ENCODE results near the gene MICU1. TPM values are rescaled to one million over a fixed set of nuclear protein-coding genes. Genes with fewer than 3 reads are reported as not detected.

Gene MICU1
- total and polyA plus RNA-seq, 2 experiments from 2014 or later = 27.5 to 52.3 TPM

- peak overlapping the region; percentile 99 for H3K27ac Mint-ChIP-seq
- Histone ChIP-seq H3K79me2 (replicated peaks; ENCODE audit: insufficient read depth) (peaks cover 34% of the 10 kb centered on the region), H3K9me2 (ENCODE audit: insufficient read depth) (no peaks in the 10 kb centered on the region), H4K20me1 (replicated peaks; ENCODE audit: insufficient read depth) (no peaks in the 10 kb centered on the region), H3K4me1 (ENCODE audit: insufficient read depth) (peaks cover 12% of the 10 kb centered on the region; the same call in 1 of the 2 replicates), H3K27ac (ENCODE audit: low read depth) (peak overlapping the region; percentile 83), H3F3A (replicated peaks; ENCODE audit: low read depth) (peaks cover 4% of the 10 kb centered on the region), H3K27me3 (ENCODE audit: insufficient read depth) (no peaks in the 10 kb centered on the region), H3K4me3 (peak overlapping the region; percentile 90), H3K36me3 (ENCODE audit: insufficient read depth) (no peaks in the 10 kb centered on the region), H2AFZ (no peak overlapping the region), H3K4me2 (peak overlapping the region; percentile 98)
- peaks cover 30% of the 10 kb centered on the region for H3K4me1 Mint-ChIP-seq
- peaks cover 6% of the 10 kb centered on the region; the same call in 1 of the 3 replicates for H3K36me3 Mint-ChIP-seq (ENCODE audit: low read depth)
- DNase-seq (ENCODE audit: low spot score) (no peak), ATAC-seq (peak; percentile 5)
- H3K4me3 Mint-ChIP-seq = peak overlapping the region; percentile 96
- peaks cover 7% of the 10 kb centered on the region for H3K27me3 Mint-ChIP-seq (ENCODE audit: insufficient read depth, low read depth, poor library complexity)
- H3K9me3 Mint-ChIP-seq = no peaks in the 10 kb centered on the region
- no peak for TF ChIP-seq POLR2AphosphoS5 (IDR thresholded peaks at IDR 0.05; ENCODE audit: low read depth)
These were observed 270.7 kb downstream of the MICU1 start for GRCh38 chr10:72355214-72355555.

DNA sequence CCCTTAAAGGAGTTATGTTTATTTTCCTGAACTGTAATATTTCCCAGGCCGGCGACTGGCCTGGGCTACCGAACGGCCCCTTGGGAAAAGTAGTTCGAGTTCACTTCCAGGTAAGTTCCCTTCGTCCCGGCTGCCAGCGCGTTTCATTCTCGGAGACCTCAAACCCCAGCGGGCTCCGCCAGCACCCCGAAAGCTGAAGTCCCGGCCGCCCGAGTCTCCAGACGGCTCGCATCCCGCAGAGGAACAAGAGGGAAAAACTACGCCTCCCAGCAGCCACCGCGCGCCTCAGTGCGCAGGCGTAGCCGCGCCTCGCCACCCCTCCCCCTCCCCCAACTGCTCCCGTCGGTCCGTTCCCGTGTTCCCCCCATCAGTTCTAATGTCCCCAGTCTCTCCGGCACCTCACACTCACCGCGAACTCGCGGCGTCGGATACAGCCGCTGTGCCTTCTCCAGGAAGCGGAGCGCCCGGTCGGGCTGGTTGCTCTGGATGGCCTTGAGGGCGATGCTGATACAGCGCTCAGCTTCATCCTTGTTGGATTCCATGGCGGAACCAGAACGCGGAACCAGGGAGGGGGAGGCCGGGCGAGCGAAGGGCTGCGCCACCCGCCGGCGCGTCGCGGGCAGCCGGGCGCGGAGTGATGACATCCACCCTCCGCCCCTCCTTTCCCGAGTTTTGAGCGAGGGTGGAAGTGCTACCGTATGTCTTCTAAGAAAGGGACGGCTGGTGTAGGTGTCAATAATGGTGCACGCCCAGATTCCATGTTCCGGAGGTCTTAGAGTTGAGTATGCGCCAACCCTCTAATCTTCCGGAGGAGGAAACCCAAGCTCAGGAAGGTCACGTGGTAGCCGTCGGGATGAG, 271.3 kb downstream of the MICU1 start, which contains the start of gene DNAJB12:
Gene DNAJB12, minus strand, starts transcription at position 564 of the 858 bp plus-strand sequence. Its CDS starts 22 bp downstream, at position 542.
- Histone ChIP-seq H3K9me2 (ENCODE audit: insufficient read depth) (no peaks in the 10 kb centered on the region), H3F3A (replicated peaks; ENCODE audit: low read depth) (peaks cover 4% of the 10 kb centered on the region), H3K4me1 (ENCODE audit: insufficient read depth) (peaks cover 12% of the 10 kb centered on the region; the same call in 1 of the 2 replicates), H3K27ac (ENCODE audit: low read depth) (peak within 1 kb of the TSS; percentile 100), H3K27me3 (ENCODE audit: insufficient read depth) (no peaks in the 10 kb centered on the region), H4K20me1 (replicated peaks; ENCODE audit: insufficient read depth) (no peaks in the 10 kb centered on the region), H3K36me3 (ENCODE audit: insufficient read depth) (no peaks in the 10 kb centered on the region), H3K4me3 (peak within 1 kb of the TSS; percentile 90), H3K79me2 (replicated peaks; ENCODE audit: insufficient read depth) (peaks cover 34% of the 10 kb centered on the region), H2AFZ (peak within 1 kb of the TSS; percentile 92), H3K4me2 (peak within 1 kb of the TSS; percentile 98)
- H3K4me3 Mint-ChIP-seq = peak within 1 kb of the TSS; percentile 96
- peak; percentile 93 for ATAC-seq
- no peaks in the 10 kb centered on the region for H3K9me3 Mint-ChIP-seq
- H3K27me3 Mint-ChIP-seq (ENCODE audit: insufficient read depth, low read depth, poor library complexity) = peaks cover 10% of the 10 kb centered on the region
- peak within 1 kb of the TSS; percentile 99 for H3K27ac Mint-ChIP-seq
- peaks cover 6% of the 10 kb centered on the region; the same call in 1 of the 3 replicates for H3K36me3 Mint-ChIP-seq (ENCODE audit: low read depth)
- peak; percentile 99 for DNase-seq (ENCODE audit: low spot score)
- H3K4me1 Mint-ChIP-seq = peaks cover 30% of the 10 kb centered on the region
- TF ChIP-seq NANOG (IDR thresholded peaks at IDR 0.05; ENCODE audit: borderline replicate concordance) (0 out of 2 replicates have a peak, but pooled peaks have one; percentile 2), POLR2AphosphoS5 (IDR thresholded peaks at IDR 0.05; ENCODE audit: low read depth) (peak; percentile 76; the same call in 1 of the 2 replicates), EZH2phosphoT487 (IDR thresholded peaks at IDR 0.05; ENCODE audit: unreplicated experiment) (no peak), CREB1 (CRISPR knock-in tag; IDR thresholded peaks at IDR 0.05; ENCODE audit: low read depth) (peak; percentile 98), EZH2 (IDR thresholded peaks at IDR 0.05; ENCODE audit: low read depth, unreplicated experiment) (no peak), STAT1 (IDR thresholded peaks at IDR 0.05; ENCODE audit: unreplicated experiment) (no peak)
- TF ChIP-seq, protein P1, sequence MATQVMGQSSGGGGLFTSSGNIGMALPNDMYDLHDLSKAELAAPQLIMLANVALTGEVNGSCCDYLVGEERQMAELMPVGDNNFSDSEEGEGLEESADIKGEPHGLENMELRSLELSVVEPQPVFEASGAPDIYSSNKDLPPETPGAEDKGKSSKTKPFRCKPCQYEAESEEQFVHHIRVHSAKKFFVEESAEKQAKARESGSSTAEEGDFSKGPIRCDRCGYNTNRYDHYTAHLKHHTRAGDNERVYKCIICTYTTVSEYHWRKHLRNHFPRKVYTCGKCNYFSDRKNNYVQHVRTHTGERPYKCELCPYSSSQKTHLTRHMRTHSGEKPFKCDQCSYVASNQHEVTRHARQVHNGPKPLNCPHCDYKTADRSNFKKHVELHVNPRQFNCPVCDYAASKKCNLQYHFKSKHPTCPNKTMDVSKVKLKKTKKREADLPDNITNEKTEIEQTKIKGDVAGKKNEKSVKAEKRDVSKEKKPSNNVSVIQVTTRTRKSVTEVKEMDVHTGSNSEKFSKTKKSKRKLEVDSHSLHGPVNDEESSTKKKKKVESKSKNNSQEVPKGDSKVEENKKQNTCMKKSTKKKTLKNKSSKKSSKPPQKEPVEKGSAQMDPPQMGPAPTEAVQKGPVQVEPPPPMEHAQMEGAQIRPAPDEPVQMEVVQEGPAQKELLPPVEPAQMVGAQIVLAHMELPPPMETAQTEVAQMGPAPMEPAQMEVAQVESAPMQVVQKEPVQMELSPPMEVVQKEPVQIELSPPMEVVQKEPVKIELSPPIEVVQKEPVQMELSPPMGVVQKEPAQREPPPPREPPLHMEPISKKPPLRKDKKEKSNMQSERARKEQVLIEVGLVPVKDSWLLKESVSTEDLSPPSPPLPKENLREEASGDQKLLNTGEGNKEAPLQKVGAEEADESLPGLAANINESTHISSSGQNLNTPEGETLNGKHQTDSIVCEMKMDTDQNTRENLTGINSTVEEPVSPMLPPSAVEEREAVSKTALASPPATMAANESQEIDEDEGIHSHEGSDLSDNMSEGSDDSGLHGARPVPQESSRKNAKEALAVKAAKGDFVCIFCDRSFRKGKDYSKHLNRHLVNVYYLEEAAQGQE (IDR thresholded peaks at IDR 0.05; ENCODE audit: unreplicated experiment) = peak; percentile 10
- TF ChIP-seq, protein P2, sequence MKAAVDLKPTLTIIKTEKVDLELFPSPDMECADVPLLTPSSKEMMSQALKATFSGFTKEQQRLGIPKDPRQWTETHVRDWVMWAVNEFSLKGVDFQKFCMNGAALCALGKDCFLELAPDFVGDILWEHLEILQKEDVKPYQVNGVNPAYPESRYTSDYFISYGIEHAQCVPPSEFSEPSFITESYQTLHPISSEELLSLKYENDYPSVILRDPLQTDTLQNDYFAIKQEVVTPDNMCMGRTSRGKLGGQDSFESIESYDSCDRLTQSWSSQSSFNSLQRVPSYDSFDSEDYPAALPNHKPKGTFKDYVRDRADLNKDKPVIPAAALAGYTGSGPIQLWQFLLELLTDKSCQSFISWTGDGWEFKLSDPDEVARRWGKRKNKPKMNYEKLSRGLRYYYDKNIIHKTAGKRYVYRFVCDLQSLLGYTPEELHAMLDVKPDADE (IDR thresholded peaks at IDR 0.05) = peak; percentile 74
- TF ChIP-seq, protein P3, sequence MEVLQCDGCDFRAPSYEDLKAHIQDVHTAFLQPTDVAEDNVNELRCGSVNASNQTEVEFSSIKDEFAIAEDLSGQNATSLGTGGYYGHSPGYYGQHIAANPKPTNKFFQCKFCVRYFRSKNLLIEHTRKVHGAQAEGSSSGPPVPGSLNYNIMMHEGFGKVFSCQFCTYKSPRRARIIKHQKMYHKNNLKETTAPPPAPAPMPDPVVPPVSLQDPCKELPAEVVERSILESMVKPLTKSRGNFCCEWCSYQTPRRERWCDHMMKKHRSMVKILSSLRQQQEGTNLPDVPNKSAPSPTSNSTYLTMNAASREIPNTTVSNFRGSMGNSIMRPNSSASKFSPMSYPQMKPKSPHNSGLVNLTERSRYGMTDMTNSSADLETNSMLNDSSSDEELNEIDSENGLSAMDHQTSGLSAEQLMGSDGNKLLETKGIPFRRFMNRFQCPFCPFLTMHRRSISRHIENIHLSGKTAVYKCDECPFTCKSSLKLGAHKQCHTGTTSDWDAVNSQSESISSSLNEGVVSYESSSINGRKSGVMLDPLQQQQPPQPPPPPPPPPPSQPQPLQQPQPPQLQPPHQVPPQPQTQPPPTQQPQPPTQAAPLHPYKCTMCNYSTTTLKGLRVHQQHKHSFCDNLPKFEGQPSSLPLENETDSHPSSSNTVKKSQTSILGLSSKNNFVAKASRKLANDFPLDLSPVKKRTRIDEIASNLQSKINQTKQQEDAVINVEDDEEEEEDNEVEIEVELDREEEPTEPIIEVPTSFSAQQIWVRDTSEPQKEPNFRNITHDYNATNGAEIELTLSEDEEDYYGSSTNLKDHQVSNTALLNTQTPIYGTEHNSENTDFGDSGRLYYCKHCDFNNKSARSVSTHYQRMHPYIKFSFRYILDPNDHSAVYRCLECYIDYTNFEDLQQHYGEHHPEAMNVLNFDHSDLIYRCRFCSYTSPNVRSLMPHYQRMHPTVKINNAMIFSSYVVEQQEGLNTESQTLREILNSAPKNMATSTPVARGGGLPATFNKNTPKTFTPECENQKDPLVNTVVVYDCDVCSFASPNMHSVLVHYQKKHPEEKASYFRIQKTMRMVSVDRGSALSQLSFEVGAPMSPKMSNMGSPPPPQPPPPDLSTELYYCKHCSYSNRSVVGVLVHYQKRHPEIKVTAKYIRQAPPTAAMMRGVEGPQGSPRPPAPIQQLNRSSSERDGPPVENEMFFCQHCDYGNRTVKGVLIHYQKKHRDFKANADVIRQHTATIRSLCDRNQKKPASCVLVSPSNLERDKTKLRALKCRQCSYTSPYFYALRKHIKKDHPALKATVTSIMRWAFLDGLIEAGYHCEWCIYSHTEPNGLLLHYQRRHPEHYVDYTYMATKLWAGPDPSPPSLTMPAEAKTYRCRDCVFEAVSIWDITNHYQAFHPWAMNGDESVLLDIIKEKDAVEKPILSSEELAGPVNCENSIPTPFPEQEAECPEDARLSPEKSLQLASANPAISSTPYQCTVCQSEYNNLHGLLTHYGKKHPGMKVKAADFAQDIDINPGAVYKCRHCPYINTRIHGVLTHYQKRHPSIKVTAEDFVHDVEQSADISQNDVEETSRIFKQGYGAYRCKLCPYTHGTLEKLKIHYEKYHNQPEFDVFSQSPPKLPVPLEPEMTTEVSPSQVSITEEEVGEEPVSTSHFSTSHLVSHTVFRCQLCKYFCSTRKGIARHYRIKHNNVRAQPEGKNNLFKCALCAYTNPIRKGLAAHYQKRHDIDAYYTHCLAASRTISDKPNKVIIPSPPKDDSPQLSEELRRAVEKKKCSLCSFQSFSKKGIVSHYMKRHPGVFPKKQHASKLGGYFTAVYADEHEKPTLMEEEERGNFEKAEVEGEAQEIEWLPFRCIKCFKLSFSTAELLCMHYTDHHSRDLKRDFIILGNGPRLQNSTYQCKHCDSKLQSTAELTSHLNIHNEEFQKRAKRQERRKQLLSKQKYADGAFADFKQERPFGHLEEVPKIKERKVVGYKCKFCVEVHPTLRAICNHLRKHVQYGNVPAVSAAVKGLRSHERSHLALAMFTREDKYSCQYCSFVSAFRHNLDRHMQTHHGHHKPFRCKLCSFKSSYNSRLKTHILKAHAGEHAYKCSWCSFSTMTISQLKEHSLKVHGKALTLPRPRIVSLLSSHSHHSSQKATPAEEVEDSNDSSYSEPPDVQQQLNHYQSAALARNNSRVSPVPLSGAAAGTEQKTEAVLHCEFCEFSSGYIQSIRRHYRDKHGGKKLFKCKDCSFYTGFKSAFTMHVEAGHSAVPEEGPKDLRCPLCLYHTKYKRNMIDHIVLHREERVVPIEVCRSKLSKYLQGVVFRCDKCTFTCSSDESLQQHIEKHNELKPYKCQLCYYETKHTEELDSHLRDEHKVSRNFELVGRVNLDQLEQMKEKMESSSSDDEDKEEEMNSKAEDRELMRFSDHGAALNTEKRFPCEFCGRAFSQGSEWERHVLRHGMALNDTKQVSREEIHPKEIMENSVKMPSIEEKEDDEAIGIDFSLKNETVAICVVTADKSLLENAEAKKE (CRISPR knock-in tag; IDR thresholded peaks at IDR 0.05) = no peak

Data from GM23338 (cell line).